SK-N-SH (cell line): ENCODE results near the gene SART1.

ENCODE experiments used
- EP300 ChIP-seq, 2 experiments: IDR thresholded peaks; 2 replicates each; pipeline versions ENCODE4 v1.4.0 to v1.6.1; 2012; ENCODE audit warnings: borderline replicate concordance in 1 of 2, low read depth in 1 of 2, low read length in 1 of 2
- EZH2phosphoT487 ChIP-seq: fragments of 200-600 bp; sonication (generic); IDR thresholded peaks from 2 replicates; pipeline ENCODE4 v1.6.1; 2017; ENCODE audit warnings: low read depth, mixed run types, mild to moderate bottlenecking, antibody characterized with exemption, moderate library complexity, borderline replicate concordance
- JUND ChIP-seq: IDR thresholded peaks from 2 replicates; pipeline ENCODE4 v1.4.0; 2012
- NFIC ChIP-seq: IDR thresholded peaks from 2 replicates; pipeline ENCODE4 v1.4.0; 2012; ENCODE audit warnings: borderline replicate concordance
- RCOR1 ChIP-seq: fragments of 150-350 bp; IDR thresholded peaks from 2 replicates; pipeline ENCODE4 v1.6.1; 2017; ENCODE audit warnings: antibody characterized with exemption, low read length
- RFX5 ChIP-seq: IDR thresholded peaks from 2 replicates; pipeline ENCODE4 v1.6.1; 2012; ENCODE audit warnings: mild to moderate bottlenecking, improper control_type of control experiment, low read length
- SIN3A ChIP-seq: IDR thresholded peaks from 2 replicates; pipeline ENCODE4 v1.6.1; 2012; ENCODE audit warnings: low read depth, mild to moderate bottlenecking, low read length, moderate library complexity, borderline replicate concordance
- YY1 ChIP-seq: IDR thresholded peaks from 2 replicates; pipeline ENCODE4 v1.4.0; 2012; ENCODE audit warnings: low read depth, mild to moderate bottlenecking
- TF ChIP-seq, protein P1 (sequence below): fragments of 200-600 bp; sonication (generic); IDR thresholded peaks from 2 replicates; pipeline ENCODE4 v1.6.1; 2017; ENCODE audit warnings: antibody characterized with exemption, mild to moderate bottlenecking, moderate library complexity
- TF ChIP-seq, protein P2 (sequence below): IDR thresholded peaks from 2 replicates; pipeline ENCODE4; 2012
- TF ChIP-seq, protein P3 (sequence below): fragments of 150-350 bp; IDR thresholded peaks from 2 replicates; pipeline ENCODE4 v1.6.1; 2017; ENCODE audit warnings: antibody characterized with exemption, low read length, low read depth, borderline replicate concordance
- TF ChIP-seq, protein P4 (sequence below): IDR thresholded peaks from 2 replicates; pipeline ENCODE4 v1.4.0; 2012; ENCODE audit warnings: low read depth
- TF ChIP-seq, protein P5 (sequence below): IDR thresholded peaks from 2 replicates; pipeline ENCODE4 v1.4.0; 2012; ENCODE audit warnings: low read depth, borderline replicate concordance

DNA sequence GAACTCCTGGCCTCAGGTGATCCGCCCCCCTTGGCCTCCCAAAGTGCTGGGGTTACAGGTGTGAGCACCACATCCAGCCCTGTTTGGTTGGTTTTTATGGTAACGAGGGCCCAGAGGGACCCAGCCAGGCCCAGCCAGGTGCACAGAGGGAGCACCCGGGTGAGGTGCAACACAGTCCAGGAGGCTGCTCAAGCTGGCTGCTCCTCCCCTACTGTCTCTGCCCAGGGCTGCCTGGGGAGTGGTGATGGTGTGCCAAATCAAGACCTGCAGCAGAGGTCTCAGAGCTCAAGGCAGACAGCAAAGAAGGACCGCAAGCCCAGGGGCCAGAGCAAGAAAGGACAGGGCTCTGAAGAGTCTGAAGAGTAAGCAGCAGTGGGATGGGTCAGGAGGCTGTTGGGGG, 14.9 kb upstream of the SART1 start:
- TF ChIP-seq EZH2phosphoT487 (no peak), SIN3A (no peak), JUND (no peak), EP300 (IDR thresholded peaks at IDR 0.05; ENCODE audit: borderline replicate concordance in 1 of 2, low read depth in 1 of 2, low read length in 1 of 2) (no peak), RFX5 (no peak), RCOR1 (no peak), NFIC (no peak), YY1 (no peak)
- TF ChIP-seq, protein P1, sequence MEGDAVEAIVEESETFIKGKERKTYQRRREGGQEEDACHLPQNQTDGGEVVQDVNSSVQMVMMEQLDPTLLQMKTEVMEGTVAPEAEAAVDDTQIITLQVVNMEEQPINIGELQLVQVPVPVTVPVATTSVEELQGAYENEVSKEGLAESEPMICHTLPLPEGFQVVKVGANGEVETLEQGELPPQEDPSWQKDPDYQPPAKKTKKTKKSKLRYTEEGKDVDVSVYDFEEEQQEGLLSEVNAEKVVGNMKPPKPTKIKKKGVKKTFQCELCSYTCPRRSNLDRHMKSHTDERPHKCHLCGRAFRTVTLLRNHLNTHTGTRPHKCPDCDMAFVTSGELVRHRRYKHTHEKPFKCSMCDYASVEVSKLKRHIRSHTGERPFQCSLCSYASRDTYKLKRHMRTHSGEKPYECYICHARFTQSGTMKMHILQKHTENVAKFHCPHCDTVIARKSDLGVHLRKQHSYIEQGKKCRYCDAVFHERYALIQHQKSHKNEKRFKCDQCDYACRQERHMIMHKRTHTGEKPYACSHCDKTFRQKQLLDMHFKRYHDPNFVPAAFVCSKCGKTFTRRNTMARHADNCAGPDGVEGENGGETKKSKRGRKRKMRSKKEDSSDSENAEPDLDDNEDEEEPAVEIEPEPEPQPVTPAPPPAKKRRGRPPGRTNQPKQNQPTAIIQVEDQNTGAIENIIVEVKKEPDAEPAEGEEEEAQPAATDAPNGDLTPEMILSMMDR, result no peak
- TF ChIP-seq, protein P2, sequence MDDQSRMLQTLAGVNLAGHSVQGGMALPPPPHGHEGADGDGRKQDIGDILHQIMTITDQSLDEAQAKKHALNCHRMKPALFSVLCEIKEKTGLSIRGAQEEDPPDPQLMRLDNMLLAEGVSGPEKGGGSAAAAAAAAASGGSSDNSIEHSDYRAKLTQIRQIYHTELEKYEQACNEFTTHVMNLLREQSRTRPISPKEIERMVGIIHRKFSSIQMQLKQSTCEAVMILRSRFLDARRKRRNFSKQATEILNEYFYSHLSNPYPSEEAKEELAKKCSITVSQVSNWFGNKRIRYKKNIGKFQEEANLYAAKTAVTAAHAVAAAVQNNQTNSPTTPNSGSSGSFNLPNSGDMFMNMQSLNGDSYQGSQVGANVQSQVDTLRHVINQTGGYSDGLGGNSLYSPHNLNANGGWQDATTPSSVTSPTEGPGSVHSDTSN, result no peak
- TF ChIP-seq, protein P3, sequence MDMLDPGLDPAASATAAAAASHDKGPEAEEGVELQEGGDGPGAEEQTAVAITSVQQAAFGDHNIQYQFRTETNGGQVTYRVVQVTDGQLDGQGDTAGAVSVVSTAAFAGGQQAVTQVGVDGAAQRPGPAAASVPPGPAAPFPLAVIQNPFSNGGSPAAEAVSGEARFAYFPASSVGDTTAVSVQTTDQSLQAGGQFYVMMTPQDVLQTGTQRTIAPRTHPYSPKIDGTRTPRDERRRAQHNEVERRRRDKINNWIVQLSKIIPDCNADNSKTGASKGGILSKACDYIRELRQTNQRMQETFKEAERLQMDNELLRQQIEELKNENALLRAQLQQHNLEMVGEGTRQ, result no peak
- TF ChIP-seq, protein P4, sequence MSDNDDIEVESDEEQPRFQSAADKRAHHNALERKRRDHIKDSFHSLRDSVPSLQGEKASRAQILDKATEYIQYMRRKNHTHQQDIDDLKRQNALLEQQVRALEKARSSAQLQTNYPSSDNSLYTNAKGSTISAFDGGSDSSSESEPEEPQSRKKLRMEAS, result no peak
- TF ChIP-seq, protein P5, sequence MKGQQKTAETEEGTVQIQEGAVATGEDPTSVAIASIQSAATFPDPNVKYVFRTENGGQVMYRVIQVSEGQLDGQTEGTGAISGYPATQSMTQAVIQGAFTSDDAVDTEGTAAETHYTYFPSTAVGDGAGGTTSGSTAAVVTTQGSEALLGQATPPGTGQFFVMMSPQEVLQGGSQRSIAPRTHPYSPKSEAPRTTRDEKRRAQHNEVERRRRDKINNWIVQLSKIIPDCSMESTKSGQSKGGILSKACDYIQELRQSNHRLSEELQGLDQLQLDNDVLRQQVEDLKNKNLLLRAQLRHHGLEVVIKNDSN, result no peak
